Dendritic cell treated with granulocyte-macrophage colony-stimulating factor and Interleukin-4, amounts not matched to agents 40 ng/mL and 50 ng/mL, for 4 days (primary cell): ENCODE data around the gene SNX18.

Experiments used
- H3K27ac Mint-ChIP-seq: one replicate; pipeline ENCODE4 v1.8.0; 2022; ENCODE audit warnings: mild to moderate bottlenecking, mixed read lengths
- H3K27me3 Mint-ChIP-seq: one replicate; pipeline ENCODE4 v1.8.0; 2022; ENCODE audit warnings: mild to moderate bottlenecking, mixed read lengths
- H3K36me3 Mint-ChIP-seq: one replicate; pipeline ENCODE4 v1.8.0; 2022; ENCODE audit warnings: low read depth, mixed read lengths
- H3K4me1 Mint-ChIP-seq: one replicate; pipeline ENCODE4 v1.8.0; 2022; ENCODE audit warnings: low read depth, mixed read lengths
- H3K4me3 Mint-ChIP-seq: one replicate; pipeline ENCODE4 v1.8.0; 2022; ENCODE audit warnings: mild to moderate bottlenecking, moderate library complexity, mixed read lengths
- H3K9me3 Mint-ChIP-seq: one replicate; pipeline ENCODE4 v1.8.0; 2022; ENCODE audit warnings: mixed read lengths
- intact Hi-C: fragments of 100-400 bp; cut with micrococcal nuclease; formaldehyde crosslinking; loops from one replicate; pipeline ENCODE4 v1.15.0; 2022

SNX18 gene

DNA sequence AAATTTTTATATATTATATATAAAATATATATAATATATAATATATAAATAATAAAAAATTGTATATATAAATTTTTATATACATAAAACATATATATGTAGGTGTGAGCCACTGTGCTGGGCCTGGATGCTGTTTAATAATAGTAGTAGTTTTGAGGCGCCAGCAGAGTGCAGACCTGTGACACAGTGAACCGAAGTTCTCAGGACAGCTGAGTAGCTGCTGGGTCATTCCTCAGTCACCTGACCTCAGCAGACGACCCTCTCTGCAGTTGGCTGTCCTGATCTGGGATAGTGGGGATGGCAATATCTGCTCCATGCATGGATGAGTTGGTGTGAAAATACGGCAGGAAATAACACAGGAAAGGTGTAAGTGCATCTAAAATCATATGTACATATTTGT lies 3.3 kb upstream of the SNX18 start:
- H3K27ac Mint-ChIP-seq = no peak overlapping the region
- H3K36me3 Mint-ChIP-seq = peaks cover 12% of the 10 kb centered on the region
- peaks cover 12% of the 10 kb centered on the region for H3K4me1 Mint-ChIP-seq
- H3K9me3 Mint-ChIP-seq = peaks cover 7% of the 10 kb centered on the region
- no peak overlapping the region for H3K4me3 Mint-ChIP-seq
- H3K27me3 Mint-ChIP-seq = peaks cover 13% of the 10 kb centered on the region
- intact Hi-C loops = no loop called here

DNA sequence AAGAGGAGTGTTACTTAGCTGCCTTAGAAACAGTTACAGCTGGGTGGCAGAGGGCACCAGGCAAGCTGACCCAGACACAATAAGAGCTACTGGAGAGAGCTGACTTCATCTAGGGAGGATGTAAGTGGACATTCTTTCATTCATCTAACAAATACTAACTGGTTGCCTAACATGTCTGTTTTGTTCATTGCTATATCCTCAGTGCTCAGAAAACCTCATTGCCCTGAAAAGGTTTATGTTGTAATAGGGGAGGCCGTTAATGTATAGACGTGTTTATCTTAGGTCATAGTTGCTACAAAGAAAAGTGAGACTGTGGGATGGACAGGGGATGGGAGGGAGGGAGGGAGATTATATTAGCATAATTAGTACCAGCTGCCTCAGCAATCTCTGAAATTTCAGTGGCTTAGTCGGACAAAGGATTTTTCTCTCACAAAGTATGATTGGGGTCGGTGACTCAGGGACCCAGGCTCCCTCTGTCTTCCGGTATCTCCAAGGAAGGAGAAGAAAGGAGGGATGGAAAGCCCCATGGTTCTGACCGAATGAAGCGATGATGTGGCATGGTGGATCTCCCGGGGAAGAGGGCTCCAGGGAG lies 2.6 kb upstream of the SNX18 start:
- Mint-ChIP-seq H3K4me3 (no peak overlapping the region), H3K27ac (no peak overlapping the region), H3K9me3 (peaks cover 7% of the 10 kb centered on the region), H3K4me1 (peaks cover 17% of the 10 kb centered on the region), H3K27me3 (peaks cover 13% of the 10 kb centered on the region), H3K36me3 (peaks cover 18% of the 10 kb centered on the region)
- intact Hi-C loops = loop anchor here (5.0 kb wide), 2 partner anchors 277 to 632 kb away; no protein-coding TSS in a partner anchor

DNA sequence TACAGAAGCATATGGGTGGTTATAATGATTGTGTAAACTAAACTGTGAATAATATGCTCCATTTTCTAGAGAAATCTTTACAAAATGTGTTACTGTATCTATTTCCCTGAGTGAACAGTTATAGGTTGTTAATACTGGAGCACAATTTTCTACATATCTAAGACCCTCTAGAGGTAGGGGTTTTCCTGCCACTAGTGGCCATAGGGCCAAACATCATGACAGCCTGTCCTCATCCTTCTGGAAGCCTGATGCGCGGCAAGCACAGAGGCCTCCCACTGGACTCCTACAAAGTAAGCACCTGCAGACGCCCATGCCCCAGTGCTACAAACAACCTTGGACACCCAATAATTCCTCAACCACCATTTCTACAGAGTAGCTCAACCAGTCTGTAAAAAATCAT lies 1.9 kb upstream of the SNX18 start:
- intact Hi-C loops = loop anchor here (5.0 kb wide), 2 partner anchors 277 to 632 kb away; no protein-coding TSS in a partner anchor
- Mint-ChIP-seq H3K9me3 (peaks cover 7% of the 10 kb centered on the region), H3K27ac (no peak overlapping the region), H3K36me3 (peaks cover 25% of the 10 kb centered on the region), H3K27me3 (peaks cover 13% of the 10 kb centered on the region), H3K4me1 (peaks cover 17% of the 10 kb centered on the region), H3K4me3 (no peak overlapping the region)

DNA sequence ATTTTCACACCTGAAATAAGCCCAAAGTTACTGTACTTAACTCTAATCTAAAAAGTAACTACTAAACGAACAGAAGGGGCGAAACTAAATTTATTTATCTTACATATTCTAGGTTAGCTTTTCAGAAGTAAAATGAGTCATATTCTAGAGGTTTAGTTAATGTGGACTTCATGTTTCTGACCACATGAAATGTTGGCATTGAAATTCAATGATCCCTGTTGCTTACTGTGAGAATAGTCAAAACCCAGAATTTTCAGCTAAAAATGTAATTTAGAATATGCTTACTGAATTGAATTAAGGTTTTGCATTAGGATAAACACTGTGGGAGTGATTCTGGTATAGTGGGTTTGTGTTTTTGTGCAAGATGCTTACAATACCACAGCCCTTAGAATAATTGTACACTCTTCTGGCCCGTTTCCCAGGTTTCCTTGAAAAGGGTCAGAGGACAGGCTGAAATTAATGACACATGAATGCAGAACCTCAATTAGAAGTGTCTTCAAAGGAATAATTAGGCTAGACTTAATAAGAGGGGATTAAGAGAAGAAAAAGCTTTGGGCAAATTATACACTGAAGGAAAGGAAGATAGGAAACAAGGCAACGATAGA lies 1.4 kb upstream of the SNX18 start:
- Mint-ChIP-seq H3K27me3 (peaks cover 13% of the 10 kb centered on the region), H3K4me1 (peaks cover 17% of the 10 kb centered on the region), H3K36me3 (peaks cover 30% of the 10 kb centered on the region), H3K4me3 (no peak overlapping the region), H3K27ac (no peak overlapping the region), H3K9me3 (peaks cover 7% of the 10 kb centered on the region)
- intact Hi-C loops = loop anchor here (5.0 kb wide), 2 partner anchors 276 to 631 kb away; no protein-coding TSS in a partner anchor

DNA sequence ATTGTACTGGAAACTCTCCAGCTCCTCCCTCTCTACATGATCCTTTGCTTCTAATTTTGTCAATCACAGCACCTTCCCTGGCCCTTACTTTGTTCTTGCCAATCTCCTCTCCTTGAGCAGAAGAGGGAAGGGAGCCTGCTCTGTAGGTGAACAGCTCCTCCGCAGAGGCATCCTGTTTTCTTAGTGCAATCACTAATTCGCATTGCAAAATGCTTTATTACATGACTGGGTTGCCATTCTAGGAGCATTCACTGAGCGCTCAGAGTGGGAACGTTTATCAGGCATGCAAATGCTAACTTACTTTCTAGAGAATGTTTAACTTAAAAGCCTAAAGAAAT lies 416 bp upstream of the SNX18 start:
- Mint-ChIP-seq H3K27me3 (peaks cover 10% of the 10 kb centered on the region), H3K9me3 (peaks cover 7% of the 10 kb centered on the region), H3K4me3 (peak overlapping the region; percentile 86), H3K27ac (peak overlapping the region; percentile 85), H3K36me3 (peaks cover 31% of the 10 kb centered on the region), H3K4me1 (peaks cover 22% of the 10 kb centered on the region)
- intact Hi-C loops = loop anchor here (1.0 to 5.0 kb wide), 4 partner anchors 275 to 630 kb away; no protein-coding TSS in a partner anchor

DNA sequence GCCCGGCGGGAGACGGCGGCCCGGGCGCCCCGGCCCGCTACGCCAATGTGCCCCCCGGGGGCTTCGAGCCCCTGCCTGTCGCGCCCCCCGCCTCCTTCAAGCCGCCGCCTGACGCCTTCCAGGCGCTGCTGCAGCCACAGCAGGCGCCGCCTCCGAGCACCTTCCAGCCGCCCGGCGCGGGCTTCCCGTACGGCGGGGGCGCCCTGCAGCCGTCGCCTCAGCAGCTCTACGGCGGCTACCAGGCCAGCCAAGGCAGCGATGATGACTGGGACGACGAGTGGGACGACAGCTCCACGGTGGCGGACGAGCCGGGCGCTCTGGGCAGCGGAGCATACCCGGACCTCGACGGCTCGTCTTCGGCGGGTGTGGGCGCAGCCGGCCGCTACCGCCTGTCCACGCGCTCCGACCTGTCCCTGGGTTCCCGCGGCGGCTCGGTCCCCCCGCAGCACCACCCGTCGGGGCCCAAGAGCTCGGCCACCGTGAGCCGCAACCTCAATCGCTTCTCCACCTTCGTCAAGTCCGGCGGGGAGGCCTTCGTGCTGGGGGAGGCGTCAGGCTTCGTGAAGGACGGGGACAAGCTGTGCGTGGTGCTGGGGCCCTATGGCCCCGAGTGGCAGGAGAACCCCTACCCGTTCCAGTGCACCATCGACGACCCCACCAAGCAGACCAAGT lies 723 bp downstream of the SNX18 start:
- H3K4me3 Mint-ChIP-seq = peak overlapping the region; percentile 86
- H3K9me3 Mint-ChIP-seq = no peaks in the 10 kb centered on the region
- H3K36me3 Mint-ChIP-seq = peaks cover 40% of the 10 kb centered on the region
- H3K27me3 Mint-ChIP-seq = peaks cover 10% of the 10 kb centered on the region
- peak overlapping the region; percentile 85 for H3K27ac Mint-ChIP-seq
- peaks cover 22% of the 10 kb centered on the region for H3K4me1 Mint-ChIP-seq
- intact Hi-C loops = loop anchor here (5.0 kb wide), 2 partner anchors 274 to 629 kb away; no protein-coding TSS in a partner anchor

DNA sequence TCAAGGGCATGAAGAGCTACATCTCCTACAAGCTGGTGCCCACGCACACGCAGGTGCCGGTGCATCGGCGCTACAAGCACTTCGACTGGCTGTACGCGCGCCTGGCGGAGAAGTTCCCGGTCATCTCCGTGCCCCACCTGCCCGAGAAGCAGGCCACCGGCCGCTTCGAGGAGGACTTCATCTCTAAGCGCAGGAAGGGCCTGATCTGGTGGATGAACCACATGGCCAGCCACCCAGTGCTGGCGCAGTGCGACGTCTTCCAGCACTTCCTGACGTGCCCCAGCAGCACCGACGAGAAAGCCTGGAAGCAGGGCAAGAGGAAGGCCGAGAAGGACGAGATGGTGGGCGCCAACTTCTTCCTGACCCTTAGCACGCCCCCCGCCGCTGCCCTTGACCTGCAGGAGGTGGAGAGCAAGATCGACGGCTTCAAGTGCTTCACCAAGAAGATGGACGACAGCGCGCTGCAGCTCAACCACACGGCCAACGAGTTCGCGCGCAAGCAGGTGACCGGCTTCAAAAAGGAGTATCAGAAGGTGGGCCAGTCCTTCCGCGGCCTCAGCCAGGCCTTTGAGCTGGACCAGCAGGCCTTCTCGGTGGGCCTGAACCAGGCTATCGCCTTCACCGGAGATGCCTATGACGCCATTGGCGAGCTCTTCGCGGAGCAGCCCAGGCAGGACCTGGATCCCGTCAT lies 1.4 kb downstream of the SNX18 start:
- intact Hi-C loops = loop anchor here (5.0 kb wide), 2 partner anchors 273 to 628 kb away; no protein-coding TSS in a partner anchor
- Mint-ChIP-seq H3K27me3 (peaks cover 10% of the 10 kb centered on the region), H3K36me3 (peaks cover 40% of the 10 kb centered on the region), H3K4me3 (peak overlapping the region; percentile 86), H3K27ac (peak overlapping the region; percentile 85), H3K4me1 (peaks cover 22% of the 10 kb centered on the region), H3K9me3 (no peaks in the 10 kb centered on the region)

DNA sequence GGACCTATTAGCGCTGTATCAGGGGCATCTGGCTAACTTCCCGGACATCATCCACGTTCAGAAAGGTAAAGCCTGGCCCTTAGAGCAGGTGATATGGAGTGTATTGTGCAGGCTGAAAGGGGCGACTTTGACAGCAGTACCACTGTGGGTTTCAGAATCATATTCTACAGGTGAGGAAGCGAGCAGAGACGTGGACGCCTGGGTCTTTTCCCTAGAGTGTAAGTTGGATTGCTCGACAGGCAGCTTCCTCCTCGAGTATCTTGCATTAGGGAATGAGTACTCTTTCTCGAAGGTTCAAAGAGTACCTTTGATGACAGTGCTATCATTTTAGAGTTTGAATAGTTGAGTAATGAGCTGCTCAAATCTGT lies 1.9 kb downstream of the SNX18 start:
- Mint-ChIP-seq H3K4me3 (peak overlapping the region; percentile 86), H3K4me1 (peaks cover 22% of the 10 kb centered on the region), H3K9me3 (no peaks in the 10 kb centered on the region), H3K27me3 (peaks cover 10% of the 10 kb centered on the region), H3K36me3 (peaks cover 40% of the 10 kb centered on the region), H3K27ac (peak overlapping the region; percentile 85)
- intact Hi-C loops = loop anchor here (5.0 kb wide), 2 partner anchors 273 to 628 kb away; no protein-coding TSS in a partner anchor

DNA sequence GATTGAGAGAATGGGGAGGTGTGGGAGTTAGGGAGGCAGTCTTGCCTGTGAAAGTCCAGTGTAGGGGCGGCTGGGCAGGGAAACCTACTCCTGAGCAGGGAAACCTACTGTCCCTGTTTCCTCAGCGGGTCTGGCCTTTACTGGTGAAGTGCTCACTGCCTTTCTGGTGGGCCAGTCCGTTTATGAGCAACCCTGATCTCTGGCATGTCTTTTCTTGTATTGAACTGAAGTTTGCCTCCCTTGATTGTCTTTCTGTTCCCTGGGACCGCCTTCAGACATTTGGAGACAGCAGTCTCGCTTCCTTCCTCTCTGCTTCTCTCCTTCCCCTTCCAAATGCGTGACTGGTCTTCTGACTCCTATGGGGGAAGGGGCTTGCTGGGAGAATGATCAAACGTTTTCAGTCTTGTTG lies 2.9 kb downstream of the SNX18 start:
- Mint-ChIP-seq H3K27ac (peak overlapping the region; percentile 85), H3K36me3 (peaks cover 40% of the 10 kb centered on the region), H3K27me3 (peaks cover 8% of the 10 kb centered on the region), H3K9me3 (no peaks in the 10 kb centered on the region), H3K4me1 (peaks cover 22% of the 10 kb centered on the region), H3K4me3 (peak overlapping the region; percentile 86)
- intact Hi-C loops = loop anchor here (5.0 kb wide), 1 partner anchor 117 kb away; no protein-coding TSS in a partner anchor

DNA sequence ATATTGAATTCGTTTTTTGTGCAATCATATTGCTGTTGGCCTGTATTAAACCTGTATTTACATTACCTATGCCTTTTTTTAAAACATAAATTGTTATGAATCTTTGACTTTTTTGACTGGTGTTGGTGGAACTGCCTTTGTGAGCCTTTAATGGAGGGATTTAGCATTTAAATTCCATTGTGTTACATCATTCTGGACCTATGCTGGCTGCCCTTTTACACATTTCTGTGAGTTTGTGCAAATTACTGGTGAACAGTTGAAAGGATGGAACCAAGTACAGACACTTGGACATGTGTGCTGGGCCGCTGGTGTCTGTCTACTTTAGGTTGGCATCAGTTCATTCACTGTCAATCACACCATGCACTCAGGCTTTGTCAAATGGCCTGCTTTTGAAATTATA lies 3.4 kb downstream of the SNX18 start:
- Mint-ChIP-seq H3K4me3 (peak overlapping the region; percentile 86), H3K27ac (peak overlapping the region; percentile 85)
- intact Hi-C loops = loop anchor here (5.0 kb wide), 1 partner anchor 116 kb away; no protein-coding TSS in a partner anchor

DNA sequence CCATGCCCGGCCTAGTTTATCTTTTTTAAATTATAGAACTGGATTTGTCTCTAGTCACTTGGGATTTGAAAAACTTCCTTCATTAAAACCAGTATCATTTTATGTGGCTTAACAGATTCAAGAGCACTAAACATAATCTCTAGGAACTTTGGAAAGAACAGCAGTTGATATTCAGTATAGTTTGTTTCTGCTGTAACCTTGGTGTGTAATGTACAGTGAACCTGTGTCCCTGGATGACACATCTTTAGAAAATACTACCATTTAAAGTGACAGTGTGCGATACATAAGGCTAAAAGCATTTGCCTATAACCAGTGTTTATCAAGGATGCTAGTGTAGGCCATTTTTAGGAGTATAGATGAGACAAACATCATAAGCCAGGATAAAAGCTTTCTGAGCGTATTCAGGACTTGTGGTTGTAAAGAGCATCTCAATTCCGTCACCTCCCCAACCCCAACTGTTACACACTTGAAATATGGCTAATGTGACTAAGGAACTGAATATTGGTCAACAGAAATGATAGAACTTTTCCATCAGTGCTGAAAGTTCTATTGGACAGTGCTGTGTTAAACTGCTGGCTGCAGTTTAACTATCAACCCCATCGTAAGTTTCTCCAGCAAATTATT lies 4.4 kb downstream of the SNX18 start:
- Mint-ChIP-seq H3K9me3 (no peaks in the 10 kb centered on the region), H3K4me3 (peak overlapping the region; percentile 86), H3K27ac (no peak overlapping the region), H3K4me1 (peaks cover 21% of the 10 kb centered on the region), H3K36me3 (peaks cover 40% of the 10 kb centered on the region), H3K27me3 (peaks cover 3% of the 10 kb centered on the region)
- intact Hi-C loops = loop anchor here (5.0 kb wide), 1 partner anchor 115 kb away; no protein-coding TSS in a partner anchor

More for the DNA sequence above, 3.4 kb downstream of the SNX18 start:
- H3K9me3 Mint-ChIP-seq = no peaks in the 10 kb centered on the region
- H3K4me1 Mint-ChIP-seq = peaks cover 22% of the 10 kb centered on the region
- peaks cover 5% of the 10 kb centered on the region for H3K27me3 Mint-ChIP-seq
- peaks cover 40% of the 10 kb centered on the region for H3K36me3 Mint-ChIP-seq

DNA sequence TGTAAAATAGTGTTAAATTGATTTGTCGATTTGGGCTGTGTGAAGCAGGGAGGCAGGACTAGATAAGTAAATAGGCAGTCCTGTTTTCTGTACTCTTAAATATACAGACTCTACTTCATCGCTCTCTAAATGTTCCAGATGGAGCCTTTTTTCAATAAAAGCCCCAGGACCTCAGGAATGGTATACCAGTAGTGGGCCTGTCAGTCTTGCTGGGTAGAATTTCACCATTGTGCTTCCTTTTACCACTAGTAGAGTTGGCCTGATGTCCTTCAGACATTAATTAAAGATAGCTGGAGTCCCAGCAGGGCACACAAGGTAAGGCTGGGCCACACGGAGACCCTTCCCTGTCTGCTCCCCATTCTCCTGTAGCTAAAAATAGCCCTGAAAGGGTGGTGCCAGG lies 6.0 kb downstream of the SNX18 start:
- Mint-ChIP-seq H3K4me1 (peaks cover 17% of the 10 kb centered on the region), H3K9me3 (no peaks in the 10 kb centered on the region), H3K36me3 (peaks cover 36% of the 10 kb centered on the region), H3K27ac (peak overlapping the region; percentile 75), H3K27me3 (no peaks in the 10 kb centered on the region), H3K4me3 (peak overlapping the region; percentile 62)
- intact Hi-C loops = loop anchor here (5.0 kb wide), 1 partner anchor 114 kb away; no protein-coding TSS in a partner anchor

DNA sequence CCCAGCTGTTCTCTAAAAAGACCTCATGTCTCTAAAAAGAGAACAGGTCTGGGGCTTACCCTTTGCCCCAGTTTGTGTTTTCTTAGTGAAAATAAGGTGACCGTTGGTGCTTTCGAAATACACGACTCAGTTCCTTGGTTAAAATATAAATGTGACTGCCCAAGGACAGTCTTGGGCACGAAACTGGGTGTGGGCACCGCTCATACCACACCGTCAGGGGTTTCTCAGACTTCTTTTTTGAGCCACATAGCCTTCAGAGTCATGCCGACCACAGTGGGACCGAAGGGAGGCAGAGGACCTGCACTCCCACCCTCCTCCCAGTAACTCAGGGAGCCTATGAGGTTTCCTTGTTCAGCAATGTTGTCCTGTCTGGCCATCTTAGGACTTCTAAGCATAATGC lies 6.5 kb downstream of the SNX18 start:
- Mint-ChIP-seq H3K27ac (peak overlapping the region; percentile 75), H3K27me3 (no peaks in the 10 kb centered on the region), H3K9me3 (no peaks in the 10 kb centered on the region), H3K4me3 (peak overlapping the region; percentile 62), H3K4me1 (peaks cover 12% of the 10 kb centered on the region), H3K36me3 (peaks cover 30% of the 10 kb centered on the region)
- intact Hi-C loops = loop anchor here (5.0 kb wide), 1 partner anchor 113 kb away; no protein-coding TSS in a partner anchor
